CD4-positive, CD25-positive, alpha-beta regulatory T cell (primary cell): ENCODE measurements around the gene SAPCD2. TPM values are rescaled to one million over a fixed set of nuclear protein-coding genes. Genes with fewer than 3 reads are reported as not detected.

Experiments used
- ATAC-seq, 2 donors: fragments of 150-1000 bp; cut with Tn5 transposase; one replicate each; pipeline ENCODE4 v1.10.0; 2021; ENCODE audit warnings: low read depth in 2 of 2, moderate number of reproducible peaks in 2 of 2, moderate library complexity in 1 of 2
- DNase-seq, 3 donors: peaks; one replicate each; pipeline versions ENCODE4 v3.0.0 to v3.0.0-alpha.2; 2012 to 2022; ENCODE audit warnings: mixed read lengths in 1 of 3
- H3K27ac ChIP-seq: one replicate; pipeline ENCODE4 v1.7.0; 2013; ENCODE audit warnings: mild to moderate bottlenecking, low read length; ENCODE audit not compliant: insufficient read depth, poor library complexity, severe bottlenecking
- H3K27me3 ChIP-seq: one replicate; pipeline ENCODE4 v1.7.0; 2013; ENCODE audit warnings: low read length; ENCODE audit not compliant: control insufficient read depth, insufficient read depth
- H3K36me3 ChIP-seq: one replicate; pipeline ENCODE4 v1.7.0; 2013; ENCODE audit warnings: mild to moderate bottlenecking, low read length, moderate library complexity; ENCODE audit not compliant: control insufficient read depth, insufficient read depth
- H3K4me1 ChIP-seq: 2 replicates; pipeline ENCODE4 v1.7.0; 2013; ENCODE audit warnings: mild to moderate bottlenecking, low read length; ENCODE audit not compliant: insufficient read depth, control insufficient read depth, poor library complexity, severe bottlenecking
- H3K4me3 ChIP-seq: one replicate; pipeline ENCODE4 v1.7.0; 2013; ENCODE audit warnings: low read depth, mild to moderate bottlenecking, low read length, moderate library complexity
- H3K9me3 ChIP-seq, 2 experiments: 1 replicate in 1 of 2; 2 replicates in 1 of 2; pipeline ENCODE4 v1.7.0; 2013; ENCODE audit warnings: low read length in 2 of 2, mild to moderate bottlenecking in 1 of 2, moderate library complexity in 1 of 2; ENCODE audit not compliant: control insufficient read depth in 2 of 2
- H3K27ac Mint-ChIP-seq, 3 donors: one replicate each; pipeline ENCODE4 v1.8.0; 2020 to 2022; ENCODE audit warnings: mild to moderate bottlenecking in 3 of 3, mixed read lengths in 3 of 3, moderate library complexity in 2 of 3
- H3K27me3 Mint-ChIP-seq: one replicate; pipeline ENCODE4 v1.8.0; 2022; ENCODE audit warnings: mild to moderate bottlenecking, mixed read lengths
- H3K36me3 Mint-ChIP-seq: one replicate; pipeline ENCODE4 v1.8.0; 2020; ENCODE audit warnings: mixed read lengths
- H3K4me1 Mint-ChIP-seq, 4 donors: one replicate each; pipeline ENCODE4 v1.8.0; 2020 to 2022; ENCODE audit warnings: mixed read lengths in 4 of 4, mild to moderate bottlenecking in 1 of 4
- H3K4me3 Mint-ChIP-seq, 4 donors: one replicate each; pipeline ENCODE4 v1.8.0; 2020 to 2022; ENCODE audit warnings: mild to moderate bottlenecking in 4 of 4, mixed read lengths in 4 of 4, moderate library complexity in 3 of 4
- H3K9me3 Mint-ChIP-seq, 7 donors: one replicate each; pipeline ENCODE4 v1.8.0; 2020 to 2022; ENCODE audit warnings: mixed read lengths in 7 of 7, mild to moderate bottlenecking in 3 of 7, moderate library complexity in 2 of 7
- polyA plus RNA-seq, 4 donors: library from polyadenylated mRNA; unstranded; fragments of 300-500 nt; fragmentation: Illumina TruSeq; gene quantifications; one replicate each; pipeline ENCODE4 v1.2.3, GENCODE V29; 2021
- total RNA-seq: library from RNA; stranded (reverse); gene quantifications from one replicate; pipeline ENCODE4 v1.2.3, GENCODE V29; 2022

SAPCD2 gene
- total and polyA plus RNA-seq, 5 donors from 2014 or later: 0.09 to 1.2 (median 0.19) TPM

DNA sequence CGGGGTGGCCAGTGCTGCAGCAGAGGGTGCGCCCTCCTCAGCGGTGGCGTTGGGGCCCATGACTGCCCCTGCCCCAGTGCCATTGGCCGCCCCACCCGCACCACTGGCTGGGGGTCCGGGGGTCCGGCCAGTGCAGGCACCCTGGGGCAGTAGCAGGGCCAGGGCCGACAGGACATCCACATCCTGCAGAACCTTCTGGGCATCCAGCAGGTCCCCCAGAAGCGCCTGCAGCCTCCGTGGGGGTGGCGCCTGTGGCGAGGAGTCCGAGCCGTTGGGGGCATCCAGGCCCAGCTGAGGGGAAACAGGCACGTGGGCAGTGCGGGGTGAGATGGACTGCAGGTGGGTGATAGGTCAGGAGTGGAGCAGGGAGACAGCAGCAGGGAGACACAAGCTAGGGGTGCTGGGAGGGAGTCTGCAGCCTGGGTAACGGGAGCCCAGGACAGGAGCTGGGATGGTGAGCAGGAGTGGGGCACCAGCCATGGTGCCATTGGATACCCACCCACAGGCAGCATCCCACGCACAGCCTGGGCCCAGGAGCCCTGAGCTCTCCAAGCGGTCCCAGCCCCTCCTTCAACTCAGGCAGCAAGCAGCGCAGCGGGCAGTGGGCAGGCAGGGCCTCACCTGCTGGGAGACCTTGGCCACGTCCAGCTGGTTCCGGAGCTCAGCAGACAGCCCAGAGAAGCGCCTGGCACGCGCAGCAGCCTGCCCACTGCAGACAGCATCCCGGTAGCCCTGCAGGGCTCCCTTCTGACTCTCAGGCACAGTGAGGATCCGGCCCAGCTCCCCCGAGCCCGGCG, 49.4 kb downstream of the SAPCD2 start:
- Mint-ChIP-seq H3K36me3 (peaks cover 4% of the 10 kb centered on the region), H3K4me3 (no peak overlapping the region), H3K4me1 (peaks cover 0 to 9% (median 0%) of the 10 kb centered on the region in 4 donors), H3K9me3 (peaks cover 0 to 2% (median 0%) of the 10 kb centered on the region in 7 donors), H3K27me3 (no peaks in the 10 kb centered on the region), H3K27ac (no peak overlapping the region)
- Histone ChIP-seq H3K9me3 (no peaks in the 10 kb centered on the region), H3K27me3 (no peaks in the 10 kb centered on the region), H3K4me1 (peaks cover 3% of the 10 kb centered on the region), H3K36me3 (peaks cover 3% of the 10 kb centered on the region), H3K4me3 (no peak overlapping the region), H3K27ac (no peak overlapping the region)
- ATAC-seq (no peak), DNase-seq (no peak)

- H3K9me3 Mint-ChIP-seq: peaks cover 0 to 2% (median 0%) of the 10 kb centered on the region in 7 donors
Observed at GRCh38 chr9:137019891-137020683, 50.3 kb downstream of the SAPCD2 start.

GRCh38 chr9:137018761-137019559, 51.4 kb downstream of the SAPCD2 start:
- H3K4me1 ChIP-seq: no peaks in the 10 kb centered on the region
- no peaks in the 10 kb centered on the region for H3K27me3 ChIP-seq
- H3K36me3 Mint-ChIP-seq: peaks cover 4% of the 10 kb centered on the region
- H3K9me3 ChIP-seq: no peaks in the 10 kb centered on the region
- peaks cover 0 to 2% (median 0%) of the 10 kb centered on the region in 7 donors for H3K9me3 Mint-ChIP-seq
- H3K27me3 Mint-ChIP-seq: no peaks in the 10 kb centered on the region
- no peak overlapping the region for H3K4me3 ChIP-seq
- no peak overlapping the region for H3K27ac Mint-ChIP-seq
- no peak for ATAC-seq
- peaks cover 8% of the 10 kb centered on the region for H3K36me3 ChIP-seq
- no peak overlapping the region for H3K27ac ChIP-seq
- no peak for DNase-seq
- H3K4me1 Mint-ChIP-seq: peaks cover 0 to 7% (median 0%) of the 10 kb centered on the region in 4 donors
- H3K4me3 Mint-ChIP-seq: no peak overlapping the region

More at GRCh38 chr9:137019891-137020683, 50.3 kb downstream of the SAPCD2 start:
- H3K27me3 Mint-ChIP-seq: no peaks in the 10 kb centered on the region
- DNase-seq: no peak
- no peaks in the 10 kb centered on the region for H3K4me1 ChIP-seq
- peak overlapping the region in 1 of 3 donors; percentile 36 for H3K27ac Mint-ChIP-seq
- H3K27ac ChIP-seq: no peak overlapping the region
- no peak overlapping the region for H3K4me3 Mint-ChIP-seq
- H3K4me1 Mint-ChIP-seq: peaks cover 0 to 9% (median 0%) of the 10 kb centered on the region in 4 donors
- H3K36me3 ChIP-seq: peaks cover 8% of the 10 kb centered on the region
- ATAC-seq: no peak
- no peaks in the 10 kb centered on the region for H3K9me3 ChIP-seq
- H3K4me3 ChIP-seq: no peak overlapping the region
- peaks cover 4% of the 10 kb centered on the region for H3K36me3 Mint-ChIP-seq
- H3K27me3 ChIP-seq: no peaks in the 10 kb centered on the region

GRCh38 chr9:137017791-137018497, 52.4 kb downstream of the SAPCD2 start:
- Mint-ChIP-seq H3K36me3 (peaks cover 4% of the 10 kb centered on the region), H3K9me3 (peaks cover 0 to 2% (median 0%) of the 10 kb centered on the region in 7 donors), H3K4me3 (no peak overlapping the region), H3K27me3 (no peaks in the 10 kb centered on the region), H3K27ac (no peak overlapping the region), H3K4me1 (peaks cover 0 to 7% (median 0%) of the 10 kb centered on the region in 4 donors)
- Histone ChIP-seq H3K27me3 (no peaks in the 10 kb centered on the region), H3K9me3 (no peaks in the 10 kb centered on the region), H3K27ac (no peak overlapping the region), H3K4me3 (no peak overlapping the region), H3K4me1 (no peaks in the 10 kb centered on the region), H3K36me3 (peaks cover 11% of the 10 kb centered on the region)
- no peak for DNase-seq
- ATAC-seq: no peak

- Mint-ChIP-seq H3K27me3 (no peaks in the 10 kb centered on the region), H3K27ac (no peak overlapping the region), H3K9me3 (peaks cover 0 to 2% (median 0%) of the 10 kb centered on the region in 7 donors), H3K36me3 (peaks cover 4% of the 10 kb centered on the region), H3K4me1 (peaks cover 0 to 6% (median 0%) of the 10 kb centered on the region in 4 donors), H3K4me3 (peak overlapping the region in 1 of 4 donors; percentile 4)
- H3K9me3 ChIP-seq: no peaks in the 10 kb centered on the region
- no peaks in the 10 kb centered on the region for H3K4me1 ChIP-seq
- DNase-seq (no peak), ATAC-seq (no peak)
- no peak overlapping the region for H3K4me3 ChIP-seq
- H3K27me3 ChIP-seq: no peaks in the 10 kb centered on the region
- H3K27ac ChIP-seq: no peak overlapping the region
- H3K36me3 ChIP-seq: peaks cover 11% of the 10 kb centered on the region
Observed at GRCh38 chr9:137017071-137017470, 53.3 kb downstream of the SAPCD2 start.

- Mint-ChIP-seq H3K36me3 (peaks cover 4% of the 10 kb centered on the region), H3K4me1 (peaks cover 0 to 5% (median 0%) of the 10 kb centered on the region in 4 donors), H3K27ac (no peak overlapping the region), H3K9me3 (peaks cover 0 to 2% (median 0%) of the 10 kb centered on the region in 7 donors), H3K4me3 (no peak overlapping the region), H3K27me3 (no peaks in the 10 kb centered on the region)
- Histone ChIP-seq H3K4me3 (no peak overlapping the region), H3K9me3 (no peaks in the 10 kb centered on the region), H3K4me1 (no peaks in the 10 kb centered on the region), H3K36me3 (peaks cover 11% of the 10 kb centered on the region), H3K27ac (no peak overlapping the region), H3K27me3 (no peaks in the 10 kb centered on the region)
- DNase-seq (no peak), ATAC-seq (no peak)
Observed at GRCh38 chr9:137016436-137016835, 53.9 kb downstream of the SAPCD2 start.

DNA sequence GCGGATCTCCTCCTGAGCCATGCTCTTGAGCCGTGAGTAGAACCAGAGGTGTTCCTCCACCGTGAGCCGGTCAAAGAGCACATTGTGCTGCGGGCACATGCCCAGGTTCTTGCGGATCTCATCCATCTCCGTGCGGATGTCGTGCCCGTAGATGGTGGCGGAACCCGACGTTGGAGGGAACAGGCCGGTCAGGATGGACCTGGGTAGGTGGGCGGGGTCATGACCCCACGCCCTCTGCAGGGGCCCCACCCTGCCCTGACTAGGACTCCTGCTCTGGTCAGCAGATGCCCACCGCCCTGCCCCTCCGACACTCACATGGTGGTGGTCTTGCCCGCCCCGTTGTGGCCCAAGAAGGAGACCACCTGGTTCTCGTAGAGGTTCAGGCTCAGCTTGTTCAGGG, 54.4 kb downstream of the SAPCD2 start:
- no peaks in the 10 kb centered on the region for H3K9me3 ChIP-seq
- Mint-ChIP-seq H3K27me3 (no peaks in the 10 kb centered on the region), H3K9me3 (peaks cover 0 to 2% (median 0%) of the 10 kb centered on the region in 7 donors), H3K27ac (no peak overlapping the region), H3K4me3 (no peak overlapping the region), H3K36me3 (peaks cover 4% of the 10 kb centered on the region), H3K4me1 (peaks cover 0 to 5% (median 0%) of the 10 kb centered on the region in 4 donors)
- H3K27me3 ChIP-seq: no peaks in the 10 kb centered on the region
- no peaks in the 10 kb centered on the region for H3K4me1 ChIP-seq
- H3K27ac ChIP-seq: no peak overlapping the region
- no peak for DNase-seq
- ATAC-seq: no peak
- no peak overlapping the region for H3K4me3 ChIP-seq
- peaks cover 11% of the 10 kb centered on the region for H3K36me3 ChIP-seq
